Suprapubic skin (tissue), 4 donors: Measurements from ENCODE around the gene DDX27. TPM values are rescaled to one million over a fixed set of nuclear protein-coding genes. Genes with fewer than 3 reads are reported as not detected.
A peak's percentile ranks its signal among the peaks of the same experiment; 100 is the strongest.
"Not testable (repeated sequence)": the region's sequence is repeated elsewhere in the genome, so short reads cannot be mapped to it uniquely, and the experiment has no call there.

Experiments used
- DNase-seq, 2 donors: peaks; one replicate each; pipeline ENCODE4 v3.0.0-alpha.2; 2019; ENCODE audit warnings: low spot score in 2 of 2
- H3K27ac ChIP-seq: fragments of 200-600 bp; sonication (generic); one replicate; pipeline ENCODE4 v1.5.1; 2019
- H3K27me3 ChIP-seq: fragments of 200-600 bp; sonication (generic); one replicate; pipeline ENCODE4 v1.5.1; 2019
- H3K36me3 ChIP-seq: fragments of 200-600 bp; sonication (generic); one replicate; pipeline ENCODE4 v1.5.1; 2019
- H3K4me1 ChIP-seq: fragments of 200-600 bp; sonication (generic); one replicate; pipeline ENCODE4 v1.5.1; 2019
- H3K4me3 ChIP-seq: fragments of 200-600 bp; sonication (generic); one replicate; pipeline ENCODE4 v1.5.1; 2019; ENCODE audit warnings: mild to moderate bottlenecking
- H3K9me3 ChIP-seq: fragments of 200-600 bp; sonication (generic); one replicate; pipeline ENCODE4 v1.5.1; 2019
- EP300 ChIP-seq: sonication (generic); formaldehyde crosslinking; IDR thresholded peaks from one replicate; pipeline ENCODE4 v1.6.1; 2017; ENCODE audit warnings: antibody characterized with exemption
- POLR2A ChIP-seq, 2 donors: fragments of 450-650 bp; IDR thresholded peaks; one replicate each; pipeline ENCODE4 v1.6.1; 2017; ENCODE audit warnings: antibody characterized with exemption in 2 of 2, mild to moderate bottlenecking in 2 of 2, moderate library complexity in 2 of 2
- POLR2AphosphoS5 ChIP-seq, 3 donors: sonication (generic); formaldehyde crosslinking; IDR thresholded peaks; one replicate each; pipeline ENCODE4 v1.6.1; 2017; ENCODE audit warnings: antibody characterized with exemption in 3 of 3
- WGBS: methylation state at CpG from one replicate; pipeline ENCODE4 v1.1.5; 2018; 5-methylcytosine and 5-hydroxymethylcytosine counted together
- total RNA-seq, 4 donors: library from RNA; depleted of rRNA; stranded (reverse); fragments of >200 nt; gene quantifications; one replicate each; pipeline ENCODE4 v1.1.0, GENCODE V29; 2016
- TF ChIP-seq, protein P1 (sequence below), 2 donors: fragments of 200-600 bp in 1 of 2; fragments of 450-650 bp in 1 of 2; sonication (generic) in 1 of 2; IDR thresholded peaks; one replicate each; pipeline ENCODE4 v1.5.1; 2016 to 2019; ENCODE audit warnings: antibody characterized with exemption in 2 of 2, mild to moderate bottlenecking in 1 of 2, moderate library complexity in 1 of 2

Gene DDX27
- total RNA-seq, 4 donors from 2014 or later = 29.3 to 49.5 (median 38.0) TPM

DNA sequence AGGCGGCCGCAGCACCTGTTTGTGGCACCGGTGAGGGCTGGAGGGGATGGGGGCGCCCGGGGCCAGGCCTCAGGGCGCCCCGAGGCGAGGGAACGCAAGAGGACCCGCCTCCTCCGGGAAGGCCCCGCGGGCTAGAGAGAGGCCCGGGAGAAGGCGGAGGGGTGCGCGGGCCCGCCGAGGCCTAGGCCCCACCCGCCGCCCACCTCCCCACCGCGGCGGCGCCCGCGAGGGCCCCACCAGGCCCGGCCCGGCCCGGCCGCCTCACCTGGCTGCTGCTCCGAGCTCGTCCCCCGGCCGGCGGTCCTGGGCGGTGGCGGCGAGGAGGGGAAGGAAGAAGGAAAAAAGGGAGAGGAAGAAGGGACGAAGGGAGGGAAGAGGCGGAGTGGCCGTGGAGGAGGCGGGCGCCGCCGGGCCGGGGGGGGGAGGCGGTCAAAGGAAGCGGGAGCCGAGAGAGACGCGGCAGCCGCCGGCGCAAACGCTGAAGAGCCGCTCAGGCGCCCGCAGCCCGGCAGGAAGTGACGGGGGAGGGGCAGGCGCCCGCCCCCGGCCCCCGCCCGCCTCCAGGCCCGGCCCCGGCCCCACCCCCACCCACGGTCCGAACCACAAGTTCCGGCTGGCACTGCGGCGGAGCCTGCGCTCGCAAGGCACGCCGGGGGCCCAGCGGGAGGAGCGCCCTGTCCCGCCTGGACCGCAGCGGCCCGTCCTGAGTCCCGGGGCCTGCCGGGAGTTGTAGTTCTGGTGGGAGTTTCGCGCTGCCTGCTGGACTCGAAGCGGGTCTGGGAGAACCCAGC, 31.2 kb upstream of the DDX27 start, which contains the start of gene STAU1:
TSS of gene STAU1 (minus strand) at position 484 of the 791 bp plus-strand sequence. CDS start 22,133 bp downstream, outside the sequence.
- under 1% methylated on average over 37 of the region's 89 CpGs for WGBS
- Histone ChIP-seq H3K9me3 (no peaks in the 10 kb centered on the region), H3K36me3 (no peaks in the 10 kb centered on the region), H3K27me3 (no peaks in the 10 kb centered on the region), H3K4me3 (peak within 1 kb of the TSS; percentile 95), H3K4me1 (peaks cover 21% of the 10 kb centered on the region), H3K27ac (peak within 1 kb of the TSS; percentile 94)
- DNase-seq = peak; percentile 96
- peak in 1 of 2 donors; percentile 73 for TF ChIP-seq POLR2A (IDR thresholded peaks at IDR 0.05)
- no peak for TF ChIP-seq EP300
- TF ChIP-seq POLR2AphosphoS5 (IDR thresholded peaks at IDR 0.05) = peak in 1 of 3 donors; percentile 38

DNA sequence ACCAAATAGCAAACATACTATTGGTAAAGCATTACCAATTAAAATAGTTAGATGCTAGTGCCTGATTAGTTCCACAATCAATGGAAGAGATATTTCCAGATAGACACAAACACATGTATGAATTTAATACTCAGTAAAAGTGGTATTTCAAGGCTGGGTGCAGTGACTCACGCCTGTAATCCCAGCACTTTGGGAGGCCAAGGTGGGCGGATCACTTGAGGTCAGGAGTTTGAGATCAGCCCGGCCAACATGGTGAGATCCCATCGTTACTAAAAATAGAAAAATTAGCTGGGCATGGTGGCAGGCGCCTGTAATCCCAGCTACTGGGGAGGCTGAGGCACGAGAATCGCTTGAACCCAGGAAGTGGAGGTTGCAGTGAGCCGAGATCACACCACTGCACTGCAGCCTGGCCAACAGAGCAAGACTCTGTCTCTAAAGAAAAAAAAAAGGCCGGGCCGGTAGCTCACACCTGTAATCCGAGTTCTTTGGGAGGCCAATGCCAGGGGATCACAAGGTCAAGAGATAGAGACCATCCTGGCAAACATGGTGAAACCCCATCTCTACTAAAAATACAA, 26.2 kb upstream of the DDX27 start:
- not testable (repeated sequence) for H3K4me3 ChIP-seq, H3K4me1 ChIP-seq, H3K9me3 ChIP-seq, DNase-seq, H3K36me3 ChIP-seq, H3K27ac ChIP-seq, H3K27me3 ChIP-seq
- 87% methylated on average over 11 of the region's 11 CpGs for WGBS

DNA sequence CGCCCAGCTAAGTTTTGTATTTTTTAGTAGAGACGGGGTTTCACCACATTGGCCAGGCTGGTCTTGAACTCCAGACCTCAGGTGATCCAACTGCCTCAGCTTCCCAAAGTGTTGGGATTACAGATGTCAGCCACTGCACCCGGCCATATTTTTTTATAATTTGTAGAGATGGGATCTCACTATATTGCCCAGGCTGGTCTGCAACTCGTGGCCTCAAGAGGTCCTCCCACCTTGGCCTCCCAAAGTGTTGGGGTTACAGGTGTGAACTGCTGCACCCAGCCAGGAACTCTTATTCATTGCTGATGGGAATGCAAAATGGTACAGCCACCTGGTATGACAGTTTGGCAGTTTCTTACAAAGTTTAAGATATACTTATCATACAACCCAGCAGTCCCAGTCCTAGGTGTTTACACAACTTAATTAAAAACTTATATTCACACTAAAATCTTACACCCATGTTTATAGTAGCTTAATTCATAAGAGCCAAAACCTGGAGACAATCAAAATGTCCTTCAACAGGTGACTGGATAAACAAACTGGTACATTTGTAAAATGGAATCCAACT, 19.4 kb upstream of the DDX27 start:
- Histone ChIP-seq H3K9me3 (no peaks in the 10 kb centered on the region), H3K4me3 (no peak overlapping the region), H3K27ac (no peak overlapping the region), H3K4me1 (no peaks in the 10 kb centered on the region), H3K27me3 (no peaks in the 10 kb centered on the region), H3K36me3 (no peaks in the 10 kb centered on the region)
- no peak for DNase-seq
- 94% methylated on average over 4 of the region's 4 CpGs for WGBS
- TF ChIP-seq, protein P1, sequence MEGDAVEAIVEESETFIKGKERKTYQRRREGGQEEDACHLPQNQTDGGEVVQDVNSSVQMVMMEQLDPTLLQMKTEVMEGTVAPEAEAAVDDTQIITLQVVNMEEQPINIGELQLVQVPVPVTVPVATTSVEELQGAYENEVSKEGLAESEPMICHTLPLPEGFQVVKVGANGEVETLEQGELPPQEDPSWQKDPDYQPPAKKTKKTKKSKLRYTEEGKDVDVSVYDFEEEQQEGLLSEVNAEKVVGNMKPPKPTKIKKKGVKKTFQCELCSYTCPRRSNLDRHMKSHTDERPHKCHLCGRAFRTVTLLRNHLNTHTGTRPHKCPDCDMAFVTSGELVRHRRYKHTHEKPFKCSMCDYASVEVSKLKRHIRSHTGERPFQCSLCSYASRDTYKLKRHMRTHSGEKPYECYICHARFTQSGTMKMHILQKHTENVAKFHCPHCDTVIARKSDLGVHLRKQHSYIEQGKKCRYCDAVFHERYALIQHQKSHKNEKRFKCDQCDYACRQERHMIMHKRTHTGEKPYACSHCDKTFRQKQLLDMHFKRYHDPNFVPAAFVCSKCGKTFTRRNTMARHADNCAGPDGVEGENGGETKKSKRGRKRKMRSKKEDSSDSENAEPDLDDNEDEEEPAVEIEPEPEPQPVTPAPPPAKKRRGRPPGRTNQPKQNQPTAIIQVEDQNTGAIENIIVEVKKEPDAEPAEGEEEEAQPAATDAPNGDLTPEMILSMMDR (IDR thresholded peaks at IDR 0.05) = no peak
- TF ChIP-seq POLR2AphosphoS5 (IDR thresholded peaks at IDR 0.05) (no peak), EP300 (no peak), POLR2A (IDR thresholded peaks at IDR 0.05) (no peak)

DNA sequence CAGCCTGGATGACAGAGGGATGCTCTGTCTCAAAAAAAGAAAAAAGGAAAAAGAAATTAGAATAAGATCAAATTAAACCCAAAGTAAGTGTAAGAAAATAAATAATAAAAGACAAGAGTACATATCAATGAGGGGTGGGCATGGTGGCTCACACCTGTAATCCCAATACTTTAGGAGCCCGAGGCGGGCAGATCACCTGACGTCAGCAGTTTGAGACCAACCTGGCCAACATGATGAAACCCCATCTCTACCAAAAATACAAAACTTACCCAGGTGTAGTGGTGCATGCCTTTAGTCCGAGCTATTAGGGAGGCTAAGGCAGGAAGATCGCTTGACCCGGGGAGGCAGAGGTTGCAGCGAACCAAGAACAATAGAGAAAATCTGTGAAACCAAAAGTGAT, 16.2 kb upstream of the DDX27 start:
- 93% methylated on average over 7 of the region's 7 CpGs for WGBS
- no peaks in the 10 kb centered on the region for H3K27me3 ChIP-seq

DNA sequence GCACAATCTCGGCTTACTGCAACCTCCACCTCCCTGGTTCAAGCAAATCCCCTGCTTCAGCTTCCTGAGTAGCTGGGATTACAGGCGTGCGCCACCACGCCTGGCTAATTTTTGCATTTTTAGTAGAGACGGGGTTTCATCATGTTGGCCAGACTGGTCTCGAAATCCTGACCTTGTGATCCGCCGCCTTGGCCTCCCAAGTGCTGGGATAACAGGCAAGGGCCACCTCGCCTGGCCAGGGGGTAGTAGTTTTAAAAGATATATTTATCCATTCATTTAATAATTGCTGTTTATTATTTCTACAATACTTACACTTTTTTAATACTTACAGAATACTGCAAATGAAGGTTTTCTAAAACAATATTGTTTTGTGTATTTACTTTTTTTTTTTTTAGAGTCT, 15.5 kb upstream of the DDX27 start:
- H3K9me3 ChIP-seq = no peaks in the 10 kb centered on the region
- no peaks in the 10 kb centered on the region for H3K4me1 ChIP-seq
- no peak overlapping the region for H3K4me3 ChIP-seq
- TF ChIP-seq EP300 (no peak), POLR2A (IDR thresholded peaks at IDR 0.05) (no peak), POLR2AphosphoS5 (IDR thresholded peaks at IDR 0.05) (no peak)
- TF ChIP-seq, protein P1 (IDR thresholded peaks at IDR 0.05) = no peak
- H3K36me3 ChIP-seq = no peaks in the 10 kb centered on the region
- peak in 1 of 2 donors; percentile 14 for DNase-seq
- no peaks in the 10 kb centered on the region for H3K27me3 ChIP-seq
- no peak overlapping the region for H3K27ac ChIP-seq
- 52% methylated on average over 9 of the region's 9 CpGs for WGBS

More for the DNA sequence above, 16.2 kb upstream of the DDX27 start:
- Histone ChIP-seq H3K27ac (no peak overlapping the region), H3K9me3 (no peaks in the 10 kb centered on the region), H3K36me3 (no peaks in the 10 kb centered on the region), H3K4me3 (no peak overlapping the region), H3K4me1 (no peaks in the 10 kb centered on the region)
- DNase-seq = peak in 1 of 2 donors; percentile 20
- TF ChIP-seq POLR2A (IDR thresholded peaks at IDR 0.05) (no peak), POLR2AphosphoS5 (IDR thresholded peaks at IDR 0.05) (no peak), EP300 (no peak)
- TF ChIP-seq, protein P1 (IDR thresholded peaks at IDR 0.05) = no peak

DNA sequence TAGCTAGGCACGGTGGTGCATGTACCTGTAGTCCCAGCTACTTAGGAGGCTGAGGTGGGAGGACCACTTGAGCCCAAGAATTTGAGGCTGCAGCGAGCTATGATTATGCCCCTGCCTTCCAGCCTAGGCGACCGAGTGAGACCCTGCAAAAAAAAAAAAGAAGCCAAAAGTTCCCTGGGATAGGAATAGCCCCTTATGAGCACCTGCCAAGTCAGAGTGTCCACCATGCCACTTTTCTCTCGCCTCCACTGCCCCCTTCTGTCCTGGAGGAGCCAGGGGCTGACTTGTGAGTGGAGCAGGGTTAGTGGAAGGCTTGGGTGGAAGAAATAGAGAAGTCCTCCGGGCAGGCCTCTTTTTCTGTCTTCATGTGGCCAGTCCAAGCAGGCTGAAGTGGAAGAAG, 12.1 kb upstream of the DDX27 start:
- H3K36me3 ChIP-seq = no peaks in the 10 kb centered on the region
- DNase-seq = no peak
- no peaks in the 10 kb centered on the region for H3K27me3 ChIP-seq
- 90% methylated on average over 6 of the region's 6 CpGs for WGBS
- H3K4me1 ChIP-seq = no peaks in the 10 kb centered on the region
- H3K4me3 ChIP-seq = no peak overlapping the region
- H3K27ac ChIP-seq = no peak overlapping the region
- no peak for TF ChIP-seq POLR2AphosphoS5 (IDR thresholded peaks at IDR 0.05)
- TF ChIP-seq, protein P1 (IDR thresholded peaks at IDR 0.05) = no peak
- no peak for TF ChIP-seq POLR2A (IDR thresholded peaks at IDR 0.05)
- TF ChIP-seq EP300 = no peak
- no peaks in the 10 kb centered on the region for H3K9me3 ChIP-seq
